ENCODE data around the gene THSD7A. TPM values are rescaled to one million over a fixed set of nuclear protein-coding genes. Genes with fewer than 3 reads are reported as not detected.

Gene THSD7A
- total and polyA plus RNA-seq, 4 donors: 0.15 to 2.7 (median 1.9) TPM

GRCh38 chr7:11605749-11606148 is 226.2 kb downstream of the THSD7A start:
- H3K36me3 ChIP-seq (ENCODE audit: control insufficient read depth in 4 of 4, insufficient read depth in 3 of 4, low read depth in 1 of 4, low read length in 3 of 4): no peaks in the 10 kb centered on the region
- no peaks in the 10 kb centered on the region for H3K27me3 ChIP-seq (ENCODE audit: control insufficient read depth in 4 of 4, insufficient read depth in 4 of 4, low read length in 3 of 4)
- H3K9me3 ChIP-seq (ENCODE audit: control insufficient read depth in 4 of 4, low read length in 3 of 4): no peaks in the 10 kb centered on the region
- H3K4me1 ChIP-seq (ENCODE audit: control insufficient read depth in 4 of 4, insufficient read depth in 4 of 4, low read length in 3 of 4): no peaks in the 10 kb centered on the region
- TF ChIP-seq NR2F2 (IDR thresholded peaks at IDR 0.05): peak; percentile 27
- peak in 1 of 2 donors; percentile 6 for TF ChIP-seq RAD21 (IDR thresholded peaks at IDR 0.05)
- no peak for TF ChIP-seq TAF1 (conservative IDR thresholded peaks at IDR 0.05)
- no peak overlapping the region for H3K27ac ChIP-seq (ENCODE audit: low read depth in 1 of 2, low read length in 2 of 2)
- no peak overlapping the region for H3K4me3 ChIP-seq (ENCODE audit: low read depth in 1 of 3, low read length in 3 of 3)
- no peak overlapping the region for H3K9ac ChIP-seq (ENCODE audit: low read depth in 1 of 2, low read length in 2 of 2)
- DNase-seq (ENCODE audit: low spot score): no peak

- no peak overlapping the region for H3K27ac ChIP-seq (ENCODE audit: low read depth in 1 of 2, low read length in 2 of 2)
- 86% methylated on average over 1 of the region's 1 CpG for WGBS
- H3K36me3 ChIP-seq (ENCODE audit: control insufficient read depth in 4 of 4, insufficient read depth in 3 of 4, low read depth in 1 of 4, low read length in 3 of 4): no peaks in the 10 kb centered on the region
- H3K4me3 ChIP-seq (ENCODE audit: low read depth in 1 of 3, low read length in 3 of 3): no peak overlapping the region
- no peaks in the 10 kb centered on the region for H3K9me3 ChIP-seq (ENCODE audit: control insufficient read depth in 4 of 4, low read length in 3 of 4)
- TF ChIP-seq ATF3 (IDR thresholded peaks at IDR 0.05) (no peak), NR2F2 (IDR thresholded peaks at IDR 0.05) (no peak), YY1 (IDR thresholded peaks at IDR 0.05) (no peak), HNF4A (conservative IDR thresholded peaks at IDR 0.05) (no peak), EGR1 (IDR thresholded peaks at IDR 0.05; ENCODE audit: low read depth in 2 of 2) (no peak), HNF4G (IDR thresholded peaks at IDR 0.05) (no peak), TAF1 (conservative IDR thresholded peaks at IDR 0.05) (no peak), MAX (IDR thresholded peaks at IDR 0.05) (no peak), FOXA2 (IDR thresholded peaks at IDR 0.05) (no peak), SP1 (IDR thresholded peaks at IDR 0.05) (no peak), REST (IDR thresholded peaks at IDR 0.05) (no peak)
- H3K9ac ChIP-seq (ENCODE audit: low read depth in 1 of 2, low read length in 2 of 2): no peak overlapping the region
- no peaks in the 10 kb centered on the region for H3K27me3 ChIP-seq (ENCODE audit: control insufficient read depth in 4 of 4, insufficient read depth in 4 of 4, low read length in 3 of 4)
- no peaks in the 10 kb centered on the region for H3K4me1 ChIP-seq (ENCODE audit: control insufficient read depth in 4 of 4, insufficient read depth in 4 of 4, low read length in 3 of 4)
- DNase-seq (ENCODE audit: low spot score): no peak
These were observed 227.5 kb downstream of the THSD7A start for GRCh38 chr7:11604505-11604904.

- Histone ChIP-seq H3K4me3 (ENCODE audit: low read depth in 1 of 3, low read length in 3 of 3) (no peak overlapping the region), H3K9me3 (ENCODE audit: control insufficient read depth in 4 of 4, low read length in 3 of 4) (no peaks in the 10 kb centered on the region), H3K4me1 (ENCODE audit: control insufficient read depth in 4 of 4, insufficient read depth in 4 of 4, low read length in 3 of 4) (no peaks in the 10 kb centered on the region), H3K9ac (ENCODE audit: low read depth in 1 of 2, low read length in 2 of 2) (no peak overlapping the region), H3K27ac (ENCODE audit: low read depth in 1 of 2, low read length in 2 of 2) (no peak overlapping the region), H3K27me3 (ENCODE audit: control insufficient read depth in 4 of 4, insufficient read depth in 4 of 4, low read length in 3 of 4) (no peaks in the 10 kb centered on the region), H3K36me3 (ENCODE audit: control insufficient read depth in 4 of 4, insufficient read depth in 3 of 4, low read depth in 1 of 4, low read length in 3 of 4) (no peaks in the 10 kb centered on the region)
- DNase-seq (ENCODE audit: low spot score): no peak
- TF ChIP-seq JUND (IDR thresholded peaks at IDR 0.05) (no peak), EGR1 (IDR thresholded peaks at IDR 0.05; ENCODE audit: low read depth in 2 of 2) (no peak), RXRA (IDR thresholded peaks at IDR 0.05) (no peak), MAX (IDR thresholded peaks at IDR 0.05) (no peak), GABPA (IDR thresholded peaks at IDR 0.05 in 1 of 2, conservative IDR thresholded peaks at IDR 0.05 in 1 of 2) (no peak), ZBTB33 (IDR thresholded peaks at IDR 0.05) (no peak), CTCF (IDR thresholded peaks at IDR 0.05; ENCODE audit: low read depth, low read length, missing input control) (no peak)
These were observed 230.2 kb downstream of the THSD7A start for GRCh38 chr7:11601761-11602160.

All from liver (tissue), 9 donors.